ENCODE data around the gene ENTPD8. TPM values are rescaled to one million over a fixed set of nuclear protein-coding genes. Genes with fewer than 3 reads are reported as not detected.

ENTPD8 gene
- total and polyA plus RNA-seq, 2 experiments from 2014 or later, result 7.1 to 16.5 TPM

DNA sequence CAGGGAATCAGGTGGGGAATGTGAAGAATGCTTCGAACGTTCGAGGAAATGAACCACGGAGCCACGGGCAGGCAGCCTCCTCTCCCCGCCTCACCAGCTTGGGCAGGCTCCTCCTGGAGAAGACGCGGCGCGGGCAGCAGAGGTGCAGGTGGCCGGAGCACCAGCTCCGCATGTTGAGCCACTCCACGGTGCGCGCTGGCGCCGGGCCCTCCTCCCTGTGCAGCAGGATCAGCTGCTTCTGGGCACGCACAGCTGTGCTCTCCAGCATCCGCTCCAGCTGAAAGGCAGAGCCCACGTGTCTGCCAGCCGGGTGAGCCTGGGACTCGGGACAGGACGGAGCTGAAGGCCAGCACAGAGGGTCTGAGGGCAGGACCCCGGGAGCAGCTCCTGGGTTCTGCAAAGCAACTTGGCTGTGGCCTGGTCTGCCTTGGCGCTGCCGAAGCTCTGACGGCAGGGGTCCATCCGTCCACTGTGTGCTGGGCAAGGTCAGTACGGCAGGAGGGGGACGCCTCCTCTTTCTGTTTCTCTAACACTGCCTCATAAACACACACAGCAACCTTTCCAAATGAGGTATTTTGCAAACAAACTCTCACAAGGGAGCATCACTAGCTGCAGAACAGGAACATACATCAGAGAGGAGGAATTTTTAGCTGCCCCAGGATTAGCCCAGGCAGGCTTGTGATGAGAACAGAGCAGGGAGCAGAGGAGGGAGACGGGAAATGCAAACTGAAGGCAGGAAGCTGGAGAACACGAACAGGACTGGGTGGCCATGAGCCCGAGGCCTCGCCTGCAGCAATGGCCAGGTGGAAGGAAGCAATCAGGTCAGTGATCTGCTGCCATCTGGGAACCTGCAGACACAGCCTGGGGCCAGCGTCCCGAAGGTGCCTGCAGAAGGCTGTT, 38.1 kb upstream of the ENTPD8 start:
- no peak for TF ChIP-seq EZH2phosphoT487 (IDR thresholded peaks at IDR 0.05; ENCODE audit: low read depth, severe bottlenecking, unreplicated experiment)
- TF ChIP-seq EZH2 (IDR thresholded peaks at IDR 0.05; ENCODE audit: borderline replicate concordance), result no peak
- TF ChIP-seq, protein P1, sequence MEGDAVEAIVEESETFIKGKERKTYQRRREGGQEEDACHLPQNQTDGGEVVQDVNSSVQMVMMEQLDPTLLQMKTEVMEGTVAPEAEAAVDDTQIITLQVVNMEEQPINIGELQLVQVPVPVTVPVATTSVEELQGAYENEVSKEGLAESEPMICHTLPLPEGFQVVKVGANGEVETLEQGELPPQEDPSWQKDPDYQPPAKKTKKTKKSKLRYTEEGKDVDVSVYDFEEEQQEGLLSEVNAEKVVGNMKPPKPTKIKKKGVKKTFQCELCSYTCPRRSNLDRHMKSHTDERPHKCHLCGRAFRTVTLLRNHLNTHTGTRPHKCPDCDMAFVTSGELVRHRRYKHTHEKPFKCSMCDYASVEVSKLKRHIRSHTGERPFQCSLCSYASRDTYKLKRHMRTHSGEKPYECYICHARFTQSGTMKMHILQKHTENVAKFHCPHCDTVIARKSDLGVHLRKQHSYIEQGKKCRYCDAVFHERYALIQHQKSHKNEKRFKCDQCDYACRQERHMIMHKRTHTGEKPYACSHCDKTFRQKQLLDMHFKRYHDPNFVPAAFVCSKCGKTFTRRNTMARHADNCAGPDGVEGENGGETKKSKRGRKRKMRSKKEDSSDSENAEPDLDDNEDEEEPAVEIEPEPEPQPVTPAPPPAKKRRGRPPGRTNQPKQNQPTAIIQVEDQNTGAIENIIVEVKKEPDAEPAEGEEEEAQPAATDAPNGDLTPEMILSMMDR (IDR thresholded peaks at IDR 0.05; ENCODE audit: poor library complexity), result no peak
- 84% methylated on average over 36 of the region's 36 CpGs for WGBS (ENCODE audit: low lambda C conversion rate, missing lambda C conversion rate)
- Histone ChIP-seq H3K36me3 (replicated peaks; ENCODE audit: insufficient read depth, low read depth) (no peaks in the 10 kb centered on the region), H3K4me2 (no peak overlapping the region), H3K79me2 (no peaks in the 10 kb centered on the region), H4K20me1 (ENCODE audit: insufficient read depth, poor library complexity, severe bottlenecking) (no peaks in the 10 kb centered on the region), H3K9me2 (replicated peaks; ENCODE audit: insufficient read depth) (no peaks in the 10 kb centered on the region), H3K4me1 (ENCODE audit: insufficient read depth) (no peaks in the 10 kb centered on the region), H2AFZ (no peak overlapping the region), H3K27me3 (no peaks in the 10 kb centered on the region), H3K9me3 (ENCODE audit: low read depth) (peaks cover 5% of the 10 kb centered on the region), H3K27ac (no peak overlapping the region), H3K4me3 (no peak overlapping the region)
- DNase-seq (ENCODE audit: low spot score), result no peak

DNA sequence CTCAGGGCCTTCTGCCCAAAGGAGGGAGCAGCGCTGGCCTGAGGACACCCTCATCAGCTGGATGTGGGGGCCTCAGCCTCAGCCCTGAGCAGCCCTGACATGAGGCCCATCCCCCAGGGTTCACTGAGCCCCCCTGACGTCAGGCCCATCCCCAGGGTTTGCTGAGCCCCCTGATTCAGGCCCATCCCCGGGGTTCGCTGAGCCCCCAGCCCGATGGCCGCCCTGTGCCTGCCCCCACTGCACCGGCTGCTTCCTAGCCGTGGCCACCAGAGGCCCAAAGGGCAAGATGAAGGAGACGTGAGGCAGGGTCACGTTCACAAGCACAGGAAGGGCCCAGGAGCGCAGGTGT, 37.4 kb upstream of the ENTPD8 start:
- H3K9me3 ChIP-seq (ENCODE audit: low read depth), result peaks cover 5% of the 10 kb centered on the region
- WGBS (ENCODE audit: low lambda C conversion rate, missing lambda C conversion rate), result 80% methylated on average over 10 of the region's 11 CpGs

DNA sequence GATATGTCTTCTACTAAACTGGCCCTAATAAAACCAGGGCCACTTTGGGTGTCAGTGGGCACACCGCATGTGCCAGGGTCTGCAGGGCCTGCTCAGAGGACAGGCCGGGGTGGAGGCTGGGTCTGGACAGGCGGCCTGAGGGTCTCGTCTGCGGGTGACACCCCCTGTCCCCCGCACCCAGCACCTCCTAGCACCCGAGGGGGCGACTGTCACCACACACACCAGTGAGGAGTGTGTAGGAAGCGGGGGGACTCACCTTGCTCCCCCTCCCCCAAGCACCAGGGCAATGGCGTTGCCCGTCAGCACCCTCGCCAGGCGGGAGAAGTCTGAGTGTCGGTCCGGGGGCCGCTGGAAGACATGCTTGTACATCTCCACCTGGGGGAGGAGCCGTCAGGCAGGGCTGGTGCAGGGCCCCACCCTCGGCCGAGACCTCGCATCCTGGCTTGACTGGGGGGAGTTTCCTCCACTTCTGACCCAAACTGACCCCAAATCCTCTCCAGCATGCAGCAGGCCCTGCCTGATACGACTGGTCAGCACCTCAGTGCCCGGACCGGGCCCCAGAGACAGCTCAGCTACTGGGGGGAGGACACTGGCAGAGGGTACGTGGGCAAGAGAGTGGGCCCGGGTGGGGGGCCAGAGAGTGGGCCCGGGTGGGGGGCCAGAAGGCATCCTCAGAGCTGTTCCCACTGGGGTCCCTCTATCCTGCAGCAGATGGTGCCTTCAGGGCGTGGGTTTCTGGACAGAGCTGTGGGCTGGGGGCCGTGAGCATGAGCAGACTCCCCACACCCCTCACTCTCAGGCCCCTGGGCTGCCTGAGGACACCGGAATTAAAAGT, 36.8 kb upstream of the ENTPD8 start:
- 93% methylated on average over 18 of the region's 29 CpGs for WGBS (ENCODE audit: low lambda C conversion rate, missing lambda C conversion rate)
- Histone ChIP-seq H3K27me3 (no peaks in the 10 kb centered on the region), H3K27ac (no peak overlapping the region), H3K4me1 (ENCODE audit: insufficient read depth) (no peaks in the 10 kb centered on the region), H3K9me3 (ENCODE audit: low read depth) (peaks cover 5% of the 10 kb centered on the region), H3K36me3 (replicated peaks; ENCODE audit: insufficient read depth, low read depth) (no peaks in the 10 kb centered on the region), H3K4me2 (no peak overlapping the region), H4K20me1 (ENCODE audit: insufficient read depth, poor library complexity, severe bottlenecking) (no peaks in the 10 kb centered on the region), H2AFZ (no peak overlapping the region), H3K79me2 (no peaks in the 10 kb centered on the region), H3K9me2 (replicated peaks; ENCODE audit: insufficient read depth) (no peaks in the 10 kb centered on the region), H3K4me3 (no peak overlapping the region)
- DNase-seq (ENCODE audit: low spot score), result no peak
- TF ChIP-seq, protein P1 (IDR thresholded peaks at IDR 0.05; ENCODE audit: poor library complexity), result no peak
- TF ChIP-seq EZH2phosphoT487 (IDR thresholded peaks at IDR 0.05; ENCODE audit: low read depth, severe bottlenecking, unreplicated experiment) (no peak), EZH2 (IDR thresholded peaks at IDR 0.05; ENCODE audit: borderline replicate concordance) (no peak)

More for the DNA sequence above, 37.4 kb upstream of the ENTPD8 start:
- Histone ChIP-seq H3K27me3 (no peaks in the 10 kb centered on the region), H3K36me3 (replicated peaks; ENCODE audit: insufficient read depth, low read depth) (no peaks in the 10 kb centered on the region), H4K20me1 (ENCODE audit: insufficient read depth, poor library complexity, severe bottlenecking) (no peaks in the 10 kb centered on the region), H3K79me2 (no peaks in the 10 kb centered on the region), H2AFZ (no peak overlapping the region), H3K4me1 (ENCODE audit: insufficient read depth) (no peaks in the 10 kb centered on the region), H3K4me3 (no peak overlapping the region), H3K27ac (no peak overlapping the region), H3K4me2 (no peak overlapping the region), H3K9me2 (replicated peaks; ENCODE audit: insufficient read depth) (no peaks in the 10 kb centered on the region)
- no peak for DNase-seq (ENCODE audit: low spot score)
- TF ChIP-seq EZH2 (IDR thresholded peaks at IDR 0.05; ENCODE audit: borderline replicate concordance) (no peak), EZH2phosphoT487 (IDR thresholded peaks at IDR 0.05; ENCODE audit: low read depth, severe bottlenecking, unreplicated experiment) (no peak)
- TF ChIP-seq, protein P1 (IDR thresholded peaks at IDR 0.05; ENCODE audit: poor library complexity), result no peak

All from hepatocyte (in vitro differentiated cells).